DMS 273 (cell line): Measurements from ENCODE around the gene ASB10.

Experiments
- DNase-seq: peaks from one replicate; lab custom pipeline; 2025; ENCODE audit not compliant: unreplicated experiment; lab: John Stamatoyannopoulos, UW

The ASB10 gene

GRCh38 chr7:151137791-151138152, 49.3 kb downstream of the ASB10 start:
- DNase-seq, result no peak

GRCh38 chr7:151137076-151137675, 49.9 kb downstream of the ASB10 start:
- peak; percentile 70 for DNase-seq

GRCh38 chr7:151135866-151136843, 50.9 kb downstream of the ASB10 start:
- no peak for DNase-seq

- no peak for DNase-seq
Measured at GRCh38 chr7:151135525-151135845, 51.6 kb downstream of the ASB10 start.

GRCh38 chr7:151134743-151135524, 52.1 kb downstream of the ASB10 start:
- DNase-seq, result no peak

- DNase-seq, result no peak
Measured at GRCh38 chr7:151133986-151134742, 52.9 kb downstream of the ASB10 start.

- no peak for DNase-seq
Measured at GRCh38 chr7:151133266-151133985, 53.6 kb downstream of the ASB10 start.

GRCh38 chr7:151132461-151133205, 54.4 kb downstream of the ASB10 start:
- DNase-seq, result no peak

GRCh38 chr7:151131592-151132293, 55.3 kb downstream of the ASB10 start:
- DNase-seq, result no peak

GRCh38 chr7:151131224-151131591, 55.8 kb downstream of the ASB10 start:
- DNase-seq, result no peak

- no peak for DNase-seq
Measured at GRCh38 chr7:151130741-151131157, 56.3 kb downstream of the ASB10 start.

- DNase-seq, result no peak
Measured at GRCh38 chr7:151129960-151130591, 57.0 kb downstream of the ASB10 start.

GRCh38 chr7:151129117-151129959, 57.7 kb downstream of the ASB10 start:
- no peak for DNase-seq

GRCh38 chr7:151128716-151129115, 58.3 kb downstream of the ASB10 start:
- no peak for DNase-seq

GRCh38 chr7:151128144-151128543, 58.9 kb downstream of the ASB10 start:
- no peak for DNase-seq

GRCh38 chr7:151126491-151127137, 60.4 kb downstream of the ASB10 start:
- DNase-seq, result no peak

GRCh38 chr7:151125846-151126481, 61.1 kb downstream of the ASB10 start:
- no peak for DNase-seq
